ENCODE results near the gene ENTPD2.
A peak's percentile ranks its signal among the peaks of the same experiment; 100 is the strongest.

ENTPD2 gene

GRCh38 chr9:137027369-137028262 is 26.2 kb downstream of the ENTPD2 start, which contains the start of gene ABCA2:
TSS of gene ABCA2 (minus strand) at chr9:137028237. CDS start at chr9:137028140, 97 bp downstream.
- DNase-seq: no peak

- no peak for DNase-seq
Observed at GRCh38 chr9:137026828-137027227, 27.0 kb downstream of the ENTPD2 start.

DNA sequence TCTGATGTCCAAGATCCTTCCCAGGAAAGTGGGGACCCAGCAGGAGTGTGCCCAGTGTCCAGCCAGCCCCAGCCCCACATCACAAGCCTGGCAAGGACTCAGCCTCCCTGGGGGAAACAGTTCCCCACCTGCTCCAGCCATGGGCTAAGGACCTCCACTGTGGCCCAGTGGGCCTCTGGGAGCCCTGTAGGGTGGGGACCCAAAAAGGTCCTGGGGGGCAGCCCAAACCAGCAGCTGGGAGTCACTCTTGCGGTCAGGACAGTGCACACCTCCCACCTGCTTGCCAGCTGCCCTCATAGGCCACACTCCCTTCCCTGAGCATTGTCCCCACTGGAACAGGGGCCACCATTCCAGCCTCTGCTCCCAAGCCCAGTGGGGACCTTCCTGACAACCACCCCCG is 27.5 kb downstream of the ENTPD2 start:
- DNase-seq: no peak

DNA sequence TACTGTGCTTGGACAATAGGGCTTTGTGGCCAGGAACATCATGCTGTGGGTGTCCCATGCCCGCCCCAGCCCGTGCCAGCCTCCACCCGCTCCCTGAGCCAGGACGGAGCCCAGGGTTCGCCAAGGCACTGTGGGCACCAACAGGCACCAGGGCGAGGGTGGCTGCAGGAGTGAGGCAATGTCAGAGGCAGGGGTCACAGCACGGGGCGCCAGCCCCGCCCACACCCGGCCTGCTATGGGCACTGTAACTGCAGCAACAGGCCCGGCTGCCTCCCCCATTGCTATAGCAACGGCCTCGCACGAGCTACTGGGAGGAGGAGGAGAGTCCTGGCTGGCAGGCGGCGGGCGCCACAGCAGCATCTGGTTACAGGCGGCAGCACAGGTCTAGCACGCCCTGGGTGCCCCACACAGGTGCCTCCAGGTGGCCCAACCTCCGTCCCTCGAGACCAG is 28.3 kb downstream of the ENTPD2 start:
- DNase-seq: no peak

- DNase-seq: no peak
Observed at GRCh38 chr9:137023583-137023991, 30.3 kb downstream of the ENTPD2 start.

DNA sequence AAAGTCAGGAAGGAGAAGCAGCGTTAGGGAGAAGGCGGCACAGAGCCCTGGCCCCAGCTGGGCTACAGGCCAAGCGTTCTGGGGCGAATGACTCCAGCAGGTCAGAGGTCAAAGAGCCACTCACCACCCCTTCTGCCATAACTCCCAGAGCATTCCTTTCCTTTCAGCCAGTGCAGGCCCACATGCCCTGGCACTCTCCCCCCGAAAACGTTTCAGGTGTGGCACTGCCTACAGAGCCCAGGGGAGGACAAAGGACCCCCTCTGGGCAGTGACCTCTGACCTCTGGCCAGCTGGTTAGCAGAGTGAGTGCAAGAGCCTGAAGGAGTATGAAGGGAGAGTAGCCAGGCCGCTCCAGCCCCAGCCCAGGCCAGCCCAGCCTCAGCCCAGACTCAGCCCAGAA is 30.7 kb downstream of the ENTPD2 start:
- DNase-seq: no peak

GRCh38 chr9:137022662-137023008 is 31.2 kb downstream of the ENTPD2 start:
- DNase-seq: no peak

GRCh38 chr9:137021979-137022661 is 31.7 kb downstream of the ENTPD2 start:
- peak; percentile 86 for DNase-seq

GRCh38 chr9:137021568-137021978 is 32.3 kb downstream of the ENTPD2 start:
- DNase-seq: no peak

DNA sequence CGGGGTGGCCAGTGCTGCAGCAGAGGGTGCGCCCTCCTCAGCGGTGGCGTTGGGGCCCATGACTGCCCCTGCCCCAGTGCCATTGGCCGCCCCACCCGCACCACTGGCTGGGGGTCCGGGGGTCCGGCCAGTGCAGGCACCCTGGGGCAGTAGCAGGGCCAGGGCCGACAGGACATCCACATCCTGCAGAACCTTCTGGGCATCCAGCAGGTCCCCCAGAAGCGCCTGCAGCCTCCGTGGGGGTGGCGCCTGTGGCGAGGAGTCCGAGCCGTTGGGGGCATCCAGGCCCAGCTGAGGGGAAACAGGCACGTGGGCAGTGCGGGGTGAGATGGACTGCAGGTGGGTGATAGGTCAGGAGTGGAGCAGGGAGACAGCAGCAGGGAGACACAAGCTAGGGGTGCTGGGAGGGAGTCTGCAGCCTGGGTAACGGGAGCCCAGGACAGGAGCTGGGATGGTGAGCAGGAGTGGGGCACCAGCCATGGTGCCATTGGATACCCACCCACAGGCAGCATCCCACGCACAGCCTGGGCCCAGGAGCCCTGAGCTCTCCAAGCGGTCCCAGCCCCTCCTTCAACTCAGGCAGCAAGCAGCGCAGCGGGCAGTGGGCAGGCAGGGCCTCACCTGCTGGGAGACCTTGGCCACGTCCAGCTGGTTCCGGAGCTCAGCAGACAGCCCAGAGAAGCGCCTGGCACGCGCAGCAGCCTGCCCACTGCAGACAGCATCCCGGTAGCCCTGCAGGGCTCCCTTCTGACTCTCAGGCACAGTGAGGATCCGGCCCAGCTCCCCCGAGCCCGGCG is 32.9 kb downstream of the ENTPD2 start:
- no peak for DNase-seq

- DNase-seq: no peak
Observed at GRCh38 chr9:137019891-137020683, 33.8 kb downstream of the ENTPD2 start.

DNA sequence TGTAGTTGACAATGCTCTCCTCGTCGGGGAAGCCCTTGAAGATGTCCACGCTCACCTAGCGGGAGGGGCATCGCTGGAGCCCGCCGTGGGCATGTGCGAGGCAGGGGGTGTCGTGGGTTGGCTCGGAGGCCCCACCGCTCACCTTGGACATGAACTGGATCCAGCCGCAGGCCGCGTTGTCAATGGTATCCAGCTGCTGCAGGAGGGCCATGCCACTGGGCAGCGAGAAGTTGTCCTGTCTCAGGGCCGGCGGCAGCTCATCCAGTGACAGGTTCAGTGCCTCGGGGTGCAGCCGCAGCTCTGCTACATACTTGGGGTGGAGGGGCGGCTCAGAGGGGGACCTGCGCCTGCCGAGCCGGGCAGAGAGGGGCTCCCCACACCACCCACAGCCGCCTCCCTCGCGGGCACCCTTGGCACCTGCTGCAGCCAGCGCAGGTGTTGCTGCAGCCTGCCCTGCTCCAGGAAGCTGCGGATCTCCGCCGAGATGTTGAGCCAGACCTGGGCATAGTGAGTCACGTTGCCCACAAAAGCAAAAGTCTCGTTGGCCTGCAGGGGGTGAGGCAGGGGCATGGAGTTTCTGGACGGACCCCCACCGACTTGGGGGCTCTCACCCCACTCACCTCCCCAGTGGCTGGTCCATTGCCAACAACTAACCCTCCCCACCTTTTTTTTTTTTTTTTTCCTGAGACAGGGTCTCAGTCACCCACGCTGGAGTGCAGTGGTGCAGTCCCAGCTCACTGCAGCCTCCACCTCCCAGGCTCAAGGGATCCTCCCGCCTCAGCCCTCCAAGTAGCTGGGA is 34.9 kb downstream of the ENTPD2 start:
- no peak for DNase-seq

- DNase-seq: no peak
Observed at GRCh38 chr9:137017791-137018497, 35.9 kb downstream of the ENTPD2 start.

GRCh38 chr9:137017071-137017470 is 36.8 kb downstream of the ENTPD2 start:
- DNase-seq: no peak

GRCh38 chr9:137016436-137016835 is 37.4 kb downstream of the ENTPD2 start:
- DNase-seq: no peak

DNA sequence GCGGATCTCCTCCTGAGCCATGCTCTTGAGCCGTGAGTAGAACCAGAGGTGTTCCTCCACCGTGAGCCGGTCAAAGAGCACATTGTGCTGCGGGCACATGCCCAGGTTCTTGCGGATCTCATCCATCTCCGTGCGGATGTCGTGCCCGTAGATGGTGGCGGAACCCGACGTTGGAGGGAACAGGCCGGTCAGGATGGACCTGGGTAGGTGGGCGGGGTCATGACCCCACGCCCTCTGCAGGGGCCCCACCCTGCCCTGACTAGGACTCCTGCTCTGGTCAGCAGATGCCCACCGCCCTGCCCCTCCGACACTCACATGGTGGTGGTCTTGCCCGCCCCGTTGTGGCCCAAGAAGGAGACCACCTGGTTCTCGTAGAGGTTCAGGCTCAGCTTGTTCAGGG is 37.9 kb downstream of the ENTPD2 start:
- no peak for DNase-seq

DNA sequence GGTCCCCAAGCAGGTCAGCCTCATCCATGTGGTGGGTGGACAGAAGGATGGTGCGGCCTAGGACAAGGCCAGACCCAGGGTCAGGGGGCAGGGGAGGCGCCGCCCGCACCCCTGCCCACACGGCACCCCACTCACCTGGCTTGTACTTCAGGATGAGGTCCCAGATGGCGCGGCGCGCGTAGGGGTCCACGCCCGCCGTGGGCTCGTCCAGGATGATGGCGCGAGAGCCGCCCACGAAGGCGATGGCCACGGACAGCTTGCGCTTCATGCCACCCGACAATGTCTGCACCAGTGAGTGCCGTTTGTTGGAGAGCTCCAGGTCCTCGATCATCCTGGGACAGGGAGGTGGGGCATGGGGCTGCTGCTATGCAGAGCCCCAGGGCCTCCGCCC is 38.3 kb downstream of the ENTPD2 start:
- no peak for DNase-seq

GRCh38 chr9:137014776-137015539 is 38.9 kb downstream of the ENTPD2 start:
- DNase-seq: no peak

- no peak for DNase-seq
Observed at GRCh38 chr9:137014166-137014565, 39.7 kb downstream of the ENTPD2 start.

DNA sequence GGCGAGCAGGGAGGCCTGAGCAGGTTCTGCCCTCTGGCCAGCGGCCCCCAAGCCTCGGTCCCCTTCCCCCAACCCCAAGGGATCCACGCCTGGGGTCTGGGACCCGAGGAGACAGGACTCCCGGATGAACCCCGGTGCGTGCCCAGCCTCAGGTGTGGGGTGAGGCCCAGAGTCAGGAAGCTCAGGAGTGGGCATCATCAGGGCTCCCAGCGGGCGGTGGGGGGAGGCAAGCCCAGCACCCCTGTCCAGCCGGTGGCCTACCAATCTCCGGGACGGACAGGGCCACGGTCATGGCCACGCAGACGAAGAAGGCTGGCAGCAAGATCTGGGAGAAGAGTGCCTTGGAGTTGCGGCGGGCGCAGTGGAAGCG is 40.3 kb downstream of the ENTPD2 start:
- no peak for DNase-seq

All from activated CD4-positive, alpha-beta T cell treated with anti-CD3 and anti-CD28 coated beads, Interleukin-2, amount 50 U/mL, for 16 hours (primary cell).